HepG2 (cell line): Measurements from ENCODE around the gene DAG1. TPM values are rescaled to one million over a fixed set of nuclear protein-coding genes. Genes with fewer than 3 reads are reported as not detected.

ENCODE experiments used
- ATF6 ChIP-seq: sonication (generic); formaldehyde crosslinking; conservative IDR thresholded peaks from 2 replicates; pipeline ENCODE4 v1.4.0; 2020; ENCODE audit warnings: missing genetic modification reagents
- BORCS8-MEF2B ChIP-seq: sonication (generic); formaldehyde crosslinking; IDR thresholded peaks from 2 replicates; pipeline ENCODE4 v1.8.0; 2022; ENCODE audit warnings: mild to moderate bottlenecking, missing genetic modification reagents
- BRCA1 ChIP-seq: sonication (generic); formaldehyde crosslinking; IDR thresholded peaks from 2 replicates; pipeline ENCODE4 v1.4.0; 2020; ENCODE audit warnings: missing genetic modification reagents
- DMTF1 ChIP-seq: sonication (generic); formaldehyde crosslinking; IDR thresholded peaks from 2 replicates; pipeline ENCODE4 v1.4.0; 2020; ENCODE audit warnings: mild to moderate bottlenecking, missing genetic modification reagents
- FIP1L1 ChIP-seq: fragments of 200-400 bp; formaldehyde crosslinking; IDR thresholded peaks from 2 replicates; pipeline ENCODE4 v1.6.1; 2018; ENCODE audit warnings: low read depth, mild to moderate bottlenecking, low read length, moderate library complexity, borderline replicate concordance; ENCODE audit not compliant: insufficient read depth
- IRF1 ChIP-seq: sonication (generic); formaldehyde crosslinking; IDR thresholded peaks from 2 replicates; pipeline ENCODE4 v1.4.0; 2020; ENCODE audit warnings: low read depth, mild to moderate bottlenecking, missing genetic modification reagents
- JARID2 ChIP-seq: sonication (generic); formaldehyde crosslinking; IDR thresholded peaks from 2 replicates; pipeline ENCODE4 v1.8.1; 2023; ENCODE audit warnings: missing genetic modification reagents, inconsistent platforms; ENCODE audit not compliant: insufficient replicate concordance
- KDM3A ChIP-seq: IDR thresholded peaks from 2 replicates; pipeline ENCODE4 v1.6.1; 2018; ENCODE audit warnings: low read depth, missing compliant biosample characterization
- MATR3 ChIP-seq: sonication (generic); formaldehyde crosslinking; IDR thresholded peaks from 2 replicates; pipeline ENCODE4 v1.4.0; 2020; ENCODE audit warnings: missing genetic modification reagents
- NFRKB ChIP-seq: fragments of 450-650 bp; IDR thresholded peaks from 2 replicates; pipeline ENCODE4 v1.6.1; 2017
- RARA ChIP-seq: IDR thresholded peaks from 2 replicates; pipeline ENCODE4 v1.6.1; 2016; ENCODE audit warnings: missing genetic modification reagents, missing compliant biosample characterization
- TOPORS ChIP-seq: sonication (generic); formaldehyde crosslinking; IDR thresholded peaks from 2 replicates; pipeline ENCODE4 v1.8.0; 2023; ENCODE audit warnings: mild to moderate bottlenecking, missing genetic modification reagents
- U2AF1 ChIP-seq: fragments of 200-400 bp; formaldehyde crosslinking; optimal IDR thresholded peaks from 2 replicates; pipeline ENCODE3; 2017; ENCODE audit warnings: mild to moderate bottlenecking, low read depth, low read length
- ZNF276 ChIP-seq: sonication (generic); formaldehyde crosslinking; IDR thresholded peaks from 2 replicates; pipeline ENCODE4 v1.4.0; 2020; ENCODE audit warnings: mild to moderate bottlenecking, low read depth, missing genetic modification reagents
- ZNF333 ChIP-seq: sonication (generic); formaldehyde crosslinking; IDR thresholded peaks from 2 replicates; pipeline ENCODE4 v1.4.0; 2020; ENCODE audit warnings: mild to moderate bottlenecking, missing genetic modification reagents, borderline replicate concordance
- ZNF770 ChIP-seq: sonication (generic); formaldehyde crosslinking; IDR thresholded peaks from 2 replicates; pipeline ENCODE4 v1.5.0; 2020; ENCODE audit warnings: mild to moderate bottlenecking, missing genetic modification reagents
- ZNF781 ChIP-seq: sonication (generic); formaldehyde crosslinking; IDR thresholded peaks from 2 replicates; pipeline ENCODE4 v1.5.1; 2020; ENCODE audit warnings: borderline replicate concordance, mild to moderate bottlenecking, missing genetic modification reagents; ENCODE audit errors: not compliant biosample characterization
- ZNF782 ChIP-seq: sonication (generic); formaldehyde crosslinking; IDR thresholded peaks from 2 replicates; pipeline ENCODE4 v1.4.0; 2020; ENCODE audit warnings: missing genetic modification reagents, mild to moderate bottlenecking, borderline replicate concordance
- ZNF883 ChIP-seq: sonication (generic); formaldehyde crosslinking; IDR thresholded peaks from 2 replicates; pipeline ENCODE4 v1.5.1; 2020; ENCODE audit warnings: mild to moderate bottlenecking, missing genetic modification reagents; ENCODE audit errors: not compliant biosample characterization
- ZSCAN22 ChIP-seq: sonication (generic); formaldehyde crosslinking; IDR thresholded peaks from 2 replicates; pipeline ENCODE4 v1.4.0; 2020; ENCODE audit warnings: mild to moderate bottlenecking, missing genetic modification reagents
- polyA plus RNA-seq, 8 experiments: library from polyadenylated mRNA; depleted of rRNA in 3 of 8; stranded (reverse) in 7 of 8; unstranded in 1 of 8; fragments of >200 nt; fragmentation: Illumina TruSeq in 4 of 8; extraction: Trizol in 4 of 8; gene quantifications; 2 replicates each; pipeline versions ENCODE4 v1.2.1 to v1.2.3, GENCODE V29; 2011 to 2016; ENCODE audit warnings: low read depth in 4 of 8, missing spikeins in 1 of 8, mixed read lengths in 1 of 8; ENCODE audit not compliant: insufficient read depth in 1 of 8
- total RNA-seq, 5 experiments: library from RNA; depleted of rRNA; stranded (reverse); fragments of >200 nt; fragmentation: Illumina TruSeq; extraction: Trizol; gene quantifications; 2 replicates each; pipeline ENCODE4 v1.2.3, GENCODE V29; 2016; ENCODE audit warnings: low read depth in 1 of 5

Gene DAG1
- total and polyA plus RNA-seq, 2 of the 13 experiments (the other 11 are each of a cell fraction or from before 2014, with no cell fraction given), result 47.3 to 50.4 TPM

GRCh38 chr3:49500732-49501609 is 30.9 kb downstream of the DAG1 start (continued):
- no peak for TF ChIP-seq JARID2
- TF ChIP-seq BORCS8-MEF2B, result no peak
- no peak for TF ChIP-seq ZSCAN22 (CRISPR knock-in tag)
- TF ChIP-seq KDM3A (CRISPR knock-in tag), result 0 out of 2 replicates have a peak, but pooled peaks have one; percentile 52
- TF ChIP-seq FIP1L1, result no peak
- TF ChIP-seq ZNF770 (CRISPR knock-in tag), result no peak
- TF ChIP-seq BRCA1 (CRISPR knock-in tag), result no peak
- TF ChIP-seq TOPORS (CRISPR knock-in tag), result no peak
- no peak for TF ChIP-seq DMTF1 (CRISPR knock-in tag)
- TF ChIP-seq IRF1 (CRISPR knock-in tag), result no peak
- TF ChIP-seq ZNF276 (CRISPR knock-in tag), result no peak
- TF ChIP-seq ZNF781, result no peak
- TF ChIP-seq ZNF883 (CRISPR knock-in tag), result no peak
- TF ChIP-seq MATR3 (CRISPR knock-in tag), result no peak
- no peak for TF ChIP-seq U2AF1
- no peak for TF ChIP-seq RARA (CRISPR knock-in tag)
- TF ChIP-seq ZNF782 (CRISPR knock-in tag), result no peak
- TF ChIP-seq ATF6 (CRISPR knock-in tag), result no peak
- no peak for TF ChIP-seq NFRKB
- no peak for TF ChIP-seq ZNF333 (CRISPR knock-in tag)
